Measurements from ENCODE around the gene ZMYM4.

- no peak for TF ChIP-seq CTCF (IDR thresholded peaks at IDR 0.05)
- TF ChIP-seq POLR2A (IDR thresholded peaks at IDR 0.05): no peak
Measured at GRCh38 chr1:35449334-35450008, 181.0 kb downstream of the ZMYM4 start.
